Hair follicle dermal papilla cell (primary cell): ENCODE results near the gene PROS1. TPM values are rescaled to one million over a fixed set of nuclear protein-coding genes. Genes with fewer than 3 reads are reported as not detected.

Experiments
- small RNA-seq: library from RNA; depleted of rRNA; stranded (forward); fragments of <200 nt; gene quantifications from one replicate; pipeline ENCODE3, GENCODE V24; 2012
- total RNA-seq: library from RNA; depleted of rRNA; stranded (reverse); fragments of >200 nt; gene quantifications from 2 replicates; pipeline ENCODE4 v1.2.3, GENCODE V29; 2012

Gene PROS1
- 7.8 and 12.0 TPM in 2 replicates for total RNA-seq

DNA sequence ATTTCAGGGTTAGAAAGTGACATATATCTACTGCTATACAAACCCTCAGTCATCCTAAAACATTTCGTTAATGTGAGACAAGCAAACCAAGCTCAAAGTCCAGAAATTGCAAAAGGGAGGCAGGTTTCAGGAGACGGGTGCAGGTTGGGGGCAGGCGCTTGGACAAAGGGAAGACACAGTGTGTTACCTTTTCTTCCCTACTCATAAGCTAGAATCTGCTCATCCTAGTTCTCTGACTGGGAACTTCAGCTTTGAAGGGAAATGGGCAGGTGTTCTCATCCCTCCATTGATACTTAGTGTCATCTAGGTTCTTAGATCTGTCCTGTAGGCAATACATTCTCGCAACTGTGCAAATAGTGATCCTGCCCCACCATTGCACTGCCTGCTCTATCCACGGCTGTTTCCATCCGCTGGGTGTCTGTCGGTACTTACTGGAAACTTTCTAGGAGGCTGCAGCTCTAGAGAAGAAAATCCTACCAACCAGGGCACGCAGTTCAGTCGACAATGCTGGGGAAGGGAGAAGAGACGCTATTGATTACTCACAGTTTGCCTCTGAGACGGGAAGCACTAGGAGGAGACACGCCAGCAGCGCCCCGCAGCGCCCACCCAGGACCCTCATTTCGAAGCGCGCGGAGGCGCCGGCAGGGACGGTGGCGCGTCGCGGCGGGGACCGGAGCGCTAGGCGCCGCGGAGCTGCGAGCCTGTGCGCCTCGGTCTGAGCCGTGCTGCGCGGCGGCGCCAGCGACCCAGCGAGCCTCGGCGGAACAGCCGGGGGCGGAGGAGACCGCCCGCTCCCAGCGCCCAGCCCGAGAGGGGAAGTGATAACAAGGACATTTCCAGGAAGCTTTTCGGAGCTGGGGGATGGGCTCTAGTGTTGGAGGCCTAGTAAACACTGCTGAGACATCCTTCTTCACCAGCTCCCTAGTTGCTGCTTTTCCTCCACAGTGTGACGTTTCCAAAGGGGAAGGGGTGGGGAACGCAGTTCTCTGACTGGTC is at the start of gene PROS1:
TSS of gene PROS1 (minus strand) at position 766 of the 996 bp plus-strand sequence. CDS start at position 619, 147 bp downstream.

GRCh38 chr3:93979850-93980676 is 6.4 kb upstream of the PROS1 start, which contains the start of gene ARL13B:
ARL13B (plus strand) TSS chr3:93980155; CDS start chr3:93980424, 269 bp downstream.

Small RNAs within 50 kb of the gene (small RNA-seq; reads per million reads assigned to genes)
- gene RF00019 = not detected
- not detected for gene RNU6-488P
- gene RNU6-511P = not detected

Other genes with a start within 250 kb of the PROS1 start
- 13.6 and 14.5 TPM in 2 replicates for gene ARL13B, start 6.3 kb upstream of the PROS1 start, total RNA-seq
- 0.16 TPM in 1 of 2 replicates, not detected in the other for gene STX19, start 54.7 kb upstream of the PROS1 start, total RNA-seq
- 5.0 and 6.3 TPM in 2 replicates for gene DHFR2, start 89.0 kb upstream of the PROS1 start, total RNA-seq
- gene NSUN3, start 89.2 kb upstream of the PROS1 start, total RNA-seq = 13.5 and 15.9 TPM in 2 replicates